HepG2 (cell line): ENCODE measurements around the gene DNAJC21. TPM values are rescaled to one million over a fixed set of nuclear protein-coding genes. Genes with fewer than 3 reads are reported as not detected.

Source experiments
- ATF1 ChIP-seq: IDR thresholded peaks from 2 replicates; pipeline ENCODE4 v1.6.1; 2016; ENCODE audit warnings: mild to moderate bottlenecking, control low read depth
- BRD4 ChIP-seq: sonication (generic); formaldehyde crosslinking; IDR thresholded peaks from 2 replicates; pipeline ENCODE4 v1.4.0; 2020; ENCODE audit warnings: missing genetic modification reagents
- CEBPG ChIP-seq: IDR thresholded peaks from 2 replicates; pipeline ENCODE4 v1.6.1; 2016
- GFI1 ChIP-seq: sonication (generic); formaldehyde crosslinking; IDR thresholded peaks from 2 replicates; pipeline ENCODE4 v1.5.0; 2020; ENCODE audit warnings: missing genetic modification reagents, mild to moderate bottlenecking, borderline replicate concordance
- HDAC1 ChIP-seq: sonication (generic); formaldehyde crosslinking; IDR thresholded peaks from 2 replicates; pipeline ENCODE4 v1.5.1; 2020; ENCODE audit warnings: mild to moderate bottlenecking, missing genetic modification reagents
- HNF4G ChIP-seq, 2 experiments: sonication (generic) in 1 of 2; formaldehyde crosslinking in 1 of 2; IDR thresholded peaks; 2 replicates each; pipeline versions ENCODE4 v1.4.0 to v1.6.1; 2011 to 2020; ENCODE audit warnings: borderline replicate concordance in 2 of 2, low read depth in 2 of 2, mild to moderate bottlenecking in 2 of 2, low read length in 1 of 2, missing genetic modification reagents in 1 of 2, moderate library complexity in 1 of 2
- HNRNPK ChIP-seq: fragments of 200-400 bp; formaldehyde crosslinking; IDR thresholded peaks from 2 replicates; pipeline ENCODE4 v1.6.1; 2018; ENCODE audit warnings: low read length, low read depth, moderate library complexity, mild to moderate bottlenecking; ENCODE audit not compliant: poor library complexity, severe bottlenecking
- LCORL ChIP-seq, 2 experiments: fragments of 450-650 bp in 1 of 2; sonication (generic) in 1 of 2; formaldehyde crosslinking in 1 of 2; IDR thresholded peaks; 2 replicates each; pipeline versions ENCODE4 v1.5.0 to v1.6.1; 2017 to 2020; ENCODE audit warnings: antibody characterized with exemption in 1 of 2, missing genetic modification reagents in 1 of 2
- MBD4 ChIP-seq: IDR thresholded peaks from 2 replicates; pipeline ENCODE4 v1.6.1; 2012; ENCODE audit warnings: low read length, inconsistent platforms, borderline replicate concordance
- MIXL1 ChIP-seq: IDR thresholded peaks from 2 replicates; pipeline ENCODE4 v1.6.1; 2016
- NCOA2 ChIP-seq: sonication (generic); formaldehyde crosslinking; IDR thresholded peaks from 2 replicates; pipeline ENCODE4 v1.8.0; 2022; ENCODE audit warnings: inconsistent platforms
- POGZ ChIP-seq: sonication (generic); formaldehyde crosslinking; IDR thresholded peaks from 2 replicates; pipeline ENCODE4 v1.4.0; 2020; ENCODE audit warnings: mild to moderate bottlenecking, missing genetic modification reagents
- REPIN1 ChIP-seq: sonication (generic); formaldehyde crosslinking; IDR thresholded peaks from 2 replicates; pipeline ENCODE4 v1.8.0; 2022; ENCODE audit warnings: missing genetic modification reagents, low read depth, mild to moderate bottlenecking, borderline replicate concordance
- SOX6 ChIP-seq, 2 experiments: fragments of 450-650 bp in 1 of 2; sonication (generic) in 1 of 2; formaldehyde crosslinking in 1 of 2; IDR thresholded peaks; 2 replicates each; pipeline versions ENCODE4 v1.4.0 to v1.6.1; 2017 to 2020; ENCODE audit warnings: antibody characterized with exemption in 1 of 2, mild to moderate bottlenecking in 1 of 2, missing genetic modification reagents in 1 of 2
- TMF1 ChIP-seq: sonication (generic); formaldehyde crosslinking; IDR thresholded peaks from 2 replicates; pipeline ENCODE4 v1.8.1; 2022; ENCODE audit warnings: low read depth, missing genetic modification reagents
- ZNF264 ChIP-seq: sonication (generic); formaldehyde crosslinking; IDR thresholded peaks from 2 replicates; pipeline ENCODE4 v1.4.0; 2020; ENCODE audit warnings: missing genetic modification reagents
- ZNF337 ChIP-seq: sonication (generic); formaldehyde crosslinking; IDR thresholded peaks from 2 replicates; pipeline ENCODE4 v1.5.1; 2020; ENCODE audit warnings: missing genetic modification reagents, low read depth, mild to moderate bottlenecking, borderline replicate concordance
- ZNF567 ChIP-seq: sonication (generic); formaldehyde crosslinking; IDR thresholded peaks from 2 replicates; pipeline ENCODE4 v1.8.1; 2023; ENCODE audit warnings: mild to moderate bottlenecking, missing genetic modification reagents, borderline replicate concordance
- polyA plus RNA-seq, 8 experiments: library from polyadenylated mRNA; depleted of rRNA in 3 of 8; stranded (reverse) in 7 of 8; unstranded in 1 of 8; fragments of >200 nt; fragmentation: Illumina TruSeq in 4 of 8; extraction: Trizol in 4 of 8; gene quantifications; 2 replicates each; pipeline versions ENCODE4 v1.2.1 to v1.2.3, GENCODE V29; 2011 to 2016; ENCODE audit warnings: low read depth in 4 of 8, missing spikeins in 1 of 8, mixed read lengths in 1 of 8; ENCODE audit not compliant: insufficient read depth in 1 of 8
- total RNA-seq, 5 experiments: library from RNA; depleted of rRNA; stranded (reverse); fragments of >200 nt; fragmentation: Illumina TruSeq; extraction: Trizol; gene quantifications; 2 replicates each; pipeline ENCODE4 v1.2.3, GENCODE V29; 2016; ENCODE audit warnings: low read depth in 1 of 5
- TF ChIP-seq, protein P1 (sequence below): sonication (generic); formaldehyde crosslinking; IDR thresholded peaks from 2 replicates; pipeline ENCODE4 v1.4.0; 2020; ENCODE audit warnings: missing genetic modification reagents
- TF ChIP-seq, protein P2 (sequence below): sonication (generic); formaldehyde crosslinking; IDR thresholded peaks from 2 replicates; pipeline ENCODE4 v1.5.1; 2020; ENCODE audit warnings: mild to moderate bottlenecking, missing genetic modification reagents, borderline replicate concordance

The DNAJC21 gene
- total and polyA plus RNA-seq, 2 of the 13 experiments (the other 11 are each of a cell fraction or from before 2014, with no cell fraction given) = 10.9 to 41.6 TPM

- TF ChIP-seq HNF4G (IDR thresholded peaks at IDR 0.05; ENCODE audit: borderline replicate concordance, low read depth, low read length) = peak; percentile 58; the same call in 1 of the 2 replicates
- no peak; the same call in 1 of the 2 replicates for TF ChIP-seq HNF4G (CRISPR knock-in tag; IDR thresholded peaks at IDR 0.05; ENCODE audit: borderline replicate concordance, low read depth)
- TF ChIP-seq ZNF264 (CRISPR knock-in tag) = 0 out of 2 replicates have a peak, but pooled peaks have one; percentile 19
- TF ChIP-seq HDAC1 = peak; percentile 56
- TF ChIP-seq, protein P1, sequence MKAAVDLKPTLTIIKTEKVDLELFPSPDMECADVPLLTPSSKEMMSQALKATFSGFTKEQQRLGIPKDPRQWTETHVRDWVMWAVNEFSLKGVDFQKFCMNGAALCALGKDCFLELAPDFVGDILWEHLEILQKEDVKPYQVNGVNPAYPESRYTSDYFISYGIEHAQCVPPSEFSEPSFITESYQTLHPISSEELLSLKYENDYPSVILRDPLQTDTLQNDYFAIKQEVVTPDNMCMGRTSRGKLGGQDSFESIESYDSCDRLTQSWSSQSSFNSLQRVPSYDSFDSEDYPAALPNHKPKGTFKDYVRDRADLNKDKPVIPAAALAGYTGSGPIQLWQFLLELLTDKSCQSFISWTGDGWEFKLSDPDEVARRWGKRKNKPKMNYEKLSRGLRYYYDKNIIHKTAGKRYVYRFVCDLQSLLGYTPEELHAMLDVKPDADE (CRISPR knock-in tag) = no peak
- TF ChIP-seq ATF1 (CRISPR knock-in tag) = no peak
- peak; percentile 58; the same call in 1 of the 2 replicates for TF ChIP-seq REPIN1 (CRISPR knock-in tag)
- peak; percentile 22; the same call in 1 of the 2 replicates for TF ChIP-seq CEBPG (CRISPR knock-in tag)
- no peak for TF ChIP-seq ZNF567
- peak; percentile 77; the same call in 1 of the 2 replicates for TF ChIP-seq MIXL1 (CRISPR knock-in tag)
- peak; percentile 57 for TF ChIP-seq NCOA2 (CRISPR knock-in tag)
- TF ChIP-seq TMF1 (CRISPR knock-in tag) = no peak
- no peak for TF ChIP-seq LCORL (IDR thresholded peaks at IDR 0.05)
- TF ChIP-seq LCORL (CRISPR knock-in tag; IDR thresholded peaks at IDR 0.05) = peak; percentile 42; the same call in 1 of the 2 replicates
- TF ChIP-seq POGZ (CRISPR knock-in tag) = 0 out of 2 replicates have a peak, but pooled peaks have one; percentile 46
- TF ChIP-seq BRD4 (CRISPR knock-in tag) = peak; percentile 40; the same call in 1 of the 2 replicates
- no peak for TF ChIP-seq MBD4
- no peak for TF ChIP-seq GFI1 (CRISPR knock-in tag)
- TF ChIP-seq ZNF337 (CRISPR knock-in tag) = no peak
- no peak for TF ChIP-seq SOX6 (IDR thresholded peaks at IDR 0.05)
- TF ChIP-seq SOX6 (CRISPR knock-in tag; IDR thresholded peaks at IDR 0.05) = peak; percentile 73
- TF ChIP-seq, protein P2, sequence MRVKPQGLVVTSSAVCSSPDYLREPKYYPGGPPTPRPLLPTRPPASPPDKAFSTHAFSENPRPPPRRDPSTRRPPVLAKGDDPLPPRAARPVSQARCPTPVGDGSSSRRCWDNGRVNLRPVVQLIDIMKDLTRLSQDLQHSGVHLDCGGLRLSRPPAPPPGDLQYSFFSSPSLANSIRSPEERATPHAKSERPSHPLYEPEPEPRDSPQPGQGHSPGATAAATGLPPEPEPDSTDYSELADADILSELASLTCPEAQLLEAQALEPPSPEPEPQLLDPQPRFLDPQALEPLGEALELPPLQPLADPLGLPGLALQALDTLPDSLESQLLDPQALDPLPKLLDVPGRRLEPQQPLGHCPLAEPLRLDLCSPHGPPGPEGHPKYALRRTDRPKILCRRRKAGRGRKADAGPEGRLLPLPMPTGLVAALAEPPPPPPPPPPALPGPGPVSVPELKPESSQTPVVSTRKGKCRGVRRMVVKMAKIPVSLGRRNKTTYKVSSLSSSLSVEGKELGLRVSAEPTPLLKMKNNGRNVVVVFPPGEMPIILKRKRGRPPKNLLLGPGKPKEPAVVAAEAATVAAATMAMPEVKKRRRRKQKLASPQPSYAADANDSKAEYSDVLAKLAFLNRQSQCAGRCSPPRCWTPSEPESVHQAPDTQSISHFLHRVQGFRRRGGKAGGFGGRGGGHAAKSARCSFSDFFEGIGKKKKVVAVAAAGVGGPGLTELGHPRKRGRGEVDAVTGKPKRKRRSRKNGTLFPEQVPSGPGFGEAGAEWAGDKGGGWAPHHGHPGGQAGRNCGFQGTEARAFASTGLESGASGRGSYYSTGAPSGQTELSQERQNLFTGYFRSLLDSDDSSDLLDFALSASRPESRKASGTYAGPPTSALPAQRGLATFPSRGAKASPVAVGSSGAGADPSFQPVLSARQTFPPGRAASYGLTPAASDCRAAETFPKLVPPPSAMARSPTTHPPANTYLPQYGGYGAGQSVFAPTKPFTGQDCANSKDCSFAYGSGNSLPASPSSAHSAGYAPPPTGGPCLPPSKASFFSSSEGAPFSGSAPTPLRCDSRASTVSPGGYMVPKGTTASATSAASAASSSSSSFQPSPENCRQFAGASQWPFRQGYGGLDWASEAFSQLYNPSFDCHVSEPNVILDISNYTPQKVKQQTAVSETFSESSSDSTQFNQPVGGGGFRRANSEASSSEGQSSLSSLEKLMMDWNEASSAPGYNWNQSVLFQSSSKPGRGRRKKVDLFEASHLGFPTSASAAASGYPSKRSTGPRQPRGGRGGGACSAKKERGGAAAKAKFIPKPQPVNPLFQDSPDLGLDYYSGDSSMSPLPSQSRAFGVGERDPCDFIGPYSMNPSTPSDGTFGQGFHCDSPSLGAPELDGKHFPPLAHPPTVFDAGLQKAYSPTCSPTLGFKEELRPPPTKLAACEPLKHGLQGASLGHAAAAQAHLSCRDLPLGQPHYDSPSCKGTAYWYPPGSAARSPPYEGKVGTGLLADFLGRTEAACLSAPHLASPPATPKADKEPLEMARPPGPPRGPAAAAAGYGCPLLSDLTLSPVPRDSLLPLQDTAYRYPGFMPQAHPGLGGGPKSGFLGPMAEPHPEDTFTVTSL (CRISPR knock-in tag) = peak; percentile 84; the same call in 1 of the 2 replicates
- no peak for TF ChIP-seq HNRNPK
Observed at GRCh38 chr5:34889394-34889793, 40.0 kb upstream of the DNAJC21 start (continued).
